B cell (primary cell): Measurements from ENCODE around the gene NTRK2. TPM values are rescaled to one million over a fixed set of nuclear protein-coding genes. Genes with fewer than 3 reads are reported as not detected.

ENCODE experiments used
- ATAC-seq: fragments of 200-7000 bp; cut with Tn5 transposase; one replicate; pipeline ENCODE4 v1.10.0; 2021; ENCODE audit warnings: low read depth, mild to moderate bottlenecking, moderate number of reproducible peaks, moderate library complexity
- CTCF ChIA-PET: fragments of 350-600 bp; sonication (Branson Sonifier 250); formaldehyde crosslinking; loops from one replicate; lab custom pipeline; 2021; ENCODE audit warnings: antibody characterized with exemption, inconsistent platforms; lab: Charles Lee
- POLR2A ChIA-PET: fragments of 350-600 bp; sonication (Branson Sonifier 250); formaldehyde crosslinking; loops from one replicate; lab custom pipeline; 2021; ENCODE audit warnings: antibody characterized with exemption; lab: Charles Lee
- DNase-seq: peaks from one replicate; pipeline ENCODE4 v3.0.0; 2013
- H2AFZ ChIP-seq: 2 replicates; pipeline ENCODE4 v1.6.1; 2012; ENCODE audit warnings: mild to moderate bottlenecking, low read depth, low read length; ENCODE audit not compliant: insufficient read depth, poor library complexity, severe bottlenecking
- H3K27ac ChIP-seq, 2 donors: 1 replicate in 1 of 2; 2 replicates in 1 of 2; pipeline ENCODE4 v1.5.1; 2012 to 2013; ENCODE audit warnings: low read length in 2 of 2, mild to moderate bottlenecking in 2 of 2, moderate library complexity in 1 of 2
- H3K27me3 ChIP-seq, 4 experiments: fragments of 200-600 bp in 1 of 4; sonication (generic) in 1 of 4; replicated peaks in 1 of 4; 1 replicate in 2 of 4; 2 replicates in 2 of 4; pipeline versions ENCODE4 v1.6.1 to v1.7.0; 2013 to 2016; ENCODE audit warnings: low read length in 3 of 4, mild to moderate bottlenecking in 2 of 4, mixed read lengths in 1 of 4, moderate library complexity in 1 of 4; ENCODE audit not compliant: insufficient read depth in 4 of 4, control insufficient read depth in 3 of 4; ENCODE audit errors: control extremely low read depth in 1 of 4
- H3K36me3 ChIP-seq, 2 experiments: replicated peaks in 1 of 2; 1 replicate in 1 of 2; 2 replicates in 1 of 2; pipeline versions ENCODE4 v1.6.1 to v1.7.1; 2013; ENCODE audit warnings: low read length in 1 of 2; ENCODE audit not compliant: insufficient read depth in 2 of 2, control insufficient read depth in 1 of 2; ENCODE audit errors: control extremely low read depth in 1 of 2, extremely low read depth in 1 of 2
- H3K4me1 ChIP-seq, 2 donors: fragments of 200-600 bp in 1 of 2; sonication (generic) in 1 of 2; 1 replicate in 1 of 2; 2 replicates in 1 of 2; pipeline versions ENCODE4 v1.5.1 to v1.6.1; 2013 to 2017; ENCODE audit warnings: low read length in 2 of 2; ENCODE audit not compliant: control insufficient read depth in 2 of 2, insufficient read depth in 2 of 2
- H3K4me2 ChIP-seq: replicated peaks from 2 replicates; pipeline ENCODE3; 2012; ENCODE audit warnings: mild to moderate bottlenecking, low read depth, low read length; ENCODE audit not compliant: poor library complexity, severe bottlenecking
- H3K4me3 ChIP-seq, 5 experiments: fragments of 200-600 bp in 1 of 5; sonication (generic) in 1 of 5; 1 replicate in 3 of 5; 2 replicates in 2 of 5; pipeline versions ENCODE4 v1.5.1 to v1.7.0; 2011 to 2016; ENCODE audit warnings: low read length in 4 of 5, mild to moderate bottlenecking in 4 of 5, low read depth in 2 of 5, control low read depth in 1 of 5, moderate library complexity in 1 of 5; ENCODE audit not compliant: insufficient read depth in 1 of 5; ENCODE audit errors: control extremely low read depth in 1 of 5, extremely low read depth in 1 of 5
- H3K79me2 ChIP-seq: fragments of 200-600 bp; sonication (generic); one replicate; pipeline ENCODE4 v1.6.0; 2016; ENCODE audit warnings: low read length; ENCODE audit not compliant: control insufficient read depth, insufficient read depth
- H3K9ac ChIP-seq: fragments of 200-600 bp; sonication (generic); 2 replicates; pipeline ENCODE4 v1.6.1; 2017; ENCODE audit warnings: mild to moderate bottlenecking, low read length, moderate library complexity
- H3K9me3 ChIP-seq, 3 donors: one replicate each; pipeline versions ENCODE4 v1.6.1 to v1.7.1; 2013; ENCODE audit warnings: low read length in 2 of 3; ENCODE audit not compliant: control insufficient read depth in 2 of 3, insufficient read depth in 1 of 3; ENCODE audit errors: control extremely low read depth in 1 of 3
- H4K20me1 ChIP-seq: 2 replicates; pipeline ENCODE4 v1.6.0; 2012; ENCODE audit warnings: mild to moderate bottlenecking, low read length; ENCODE audit not compliant: insufficient read depth, control insufficient read depth, poor library complexity, severe bottlenecking
- H3K27ac Mint-ChIP-seq: one replicate; pipeline ENCODE4 v1.8.0; 2021; ENCODE audit warnings: mixed read lengths
- H3K27me3 Mint-ChIP-seq: one replicate; pipeline ENCODE4 v1.8.0; 2021; ENCODE audit warnings: mixed read lengths
- H3K4me1 Mint-ChIP-seq: one replicate; pipeline ENCODE4 v1.8.0; 2021; ENCODE audit warnings: mixed read lengths
- H3K4me3 Mint-ChIP-seq: one replicate; pipeline ENCODE4 v1.8.0; 2021; ENCODE audit warnings: mixed read lengths
- H3K9me3 Mint-ChIP-seq: one replicate; pipeline ENCODE4 v1.8.0; 2022; ENCODE audit warnings: mixed read lengths; ENCODE audit not compliant: insufficient read depth
- EZH2 ChIP-seq: IDR thresholded peaks from 2 replicates; pipeline ENCODE4 v1.6.1; 2012; ENCODE audit warnings: borderline replicate concordance, low read depth, mild to moderate bottlenecking, moderate library complexity, low read length; ENCODE audit not compliant: insufficient read depth, poor library complexity, severe bottlenecking
- WGBS: methylation state at CpG from one replicate; pipeline ENCODE4 v1.1.5; 2013; ENCODE audit warnings: missing lambda C conversion rate; ENCODE audit not compliant: insufficient coverage; 5-methylcytosine and 5-hydroxymethylcytosine counted together
- intact Hi-C: fragments of 100-400 bp; cut with micrococcal nuclease; formaldehyde crosslinking; loops from one replicate; pipeline ENCODE4 v1.10.0; 2022
- polyA plus RNA-seq: library from polyadenylated mRNA; depleted of rRNA; stranded (reverse); fragments of >200 nt; gene quantifications from 2 replicates; pipeline ENCODE4 v1.2.3, GENCODE V29; 2012
- total RNA-seq, 2 donors: library from RNA; stranded (reverse); fragments of 120-200 nt in 1 of 2; gene quantifications; 1 replicate in 1 of 2; 2 replicates in 1 of 2; pipeline versions ENCODE4 v1.2.3 to v1.2.4, GENCODE V29; 2013 to 2022
- TF ChIP-seq, protein P1 (sequence below): fragments of 200-600 bp; IDR thresholded peaks from one replicate; pipeline ENCODE4 v1.8.0; 2022; ENCODE audit warnings: antibody characterized with exemption, mild to moderate bottlenecking

Gene NTRK2
- total and polyA plus RNA-seq, 2 donors (not counting 1 experiment from before 2014, with no cell fraction given) = 0.03 to 0.10 TPM

- no peaks in the 10 kb centered on the region for H3K79me2 ChIP-seq
- H3K36me3 ChIP-seq = no peaks in the 10 kb centered on the region
- ChIA-PET CTCF (no interaction called here), POLR2A (no interaction called here)
- H3K4me3 ChIP-seq = no peak overlapping the region
- intact Hi-C loops = no loop called here
- no peaks in the 10 kb centered on the region for H3K4me1 Mint-ChIP-seq
- TF ChIP-seq, protein P1, sequence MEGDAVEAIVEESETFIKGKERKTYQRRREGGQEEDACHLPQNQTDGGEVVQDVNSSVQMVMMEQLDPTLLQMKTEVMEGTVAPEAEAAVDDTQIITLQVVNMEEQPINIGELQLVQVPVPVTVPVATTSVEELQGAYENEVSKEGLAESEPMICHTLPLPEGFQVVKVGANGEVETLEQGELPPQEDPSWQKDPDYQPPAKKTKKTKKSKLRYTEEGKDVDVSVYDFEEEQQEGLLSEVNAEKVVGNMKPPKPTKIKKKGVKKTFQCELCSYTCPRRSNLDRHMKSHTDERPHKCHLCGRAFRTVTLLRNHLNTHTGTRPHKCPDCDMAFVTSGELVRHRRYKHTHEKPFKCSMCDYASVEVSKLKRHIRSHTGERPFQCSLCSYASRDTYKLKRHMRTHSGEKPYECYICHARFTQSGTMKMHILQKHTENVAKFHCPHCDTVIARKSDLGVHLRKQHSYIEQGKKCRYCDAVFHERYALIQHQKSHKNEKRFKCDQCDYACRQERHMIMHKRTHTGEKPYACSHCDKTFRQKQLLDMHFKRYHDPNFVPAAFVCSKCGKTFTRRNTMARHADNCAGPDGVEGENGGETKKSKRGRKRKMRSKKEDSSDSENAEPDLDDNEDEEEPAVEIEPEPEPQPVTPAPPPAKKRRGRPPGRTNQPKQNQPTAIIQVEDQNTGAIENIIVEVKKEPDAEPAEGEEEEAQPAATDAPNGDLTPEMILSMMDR = no peak
- TF ChIP-seq EZH2 = no peak
- DNase-seq (no peak), ATAC-seq (no peak)
- no peaks in the 10 kb centered on the region for H4K20me1 ChIP-seq
- H3K27ac Mint-ChIP-seq = no peak overlapping the region
- H3K9me3 Mint-ChIP-seq = no peaks in the 10 kb centered on the region
- peaks cover 0 to 3% (median 0%) of the 10 kb centered on the region in 4 experiments for H3K27me3 ChIP-seq
- no peaks in the 10 kb centered on the region for H3K9me3 ChIP-seq
- H3K4me3 Mint-ChIP-seq = no peak overlapping the region
- no peak overlapping the region for H3K4me2 ChIP-seq
- no peak overlapping the region for H3K27ac ChIP-seq
- H3K9ac ChIP-seq = no peak overlapping the region
- no peaks in the 10 kb centered on the region for H3K27me3 Mint-ChIP-seq
- H3K4me1 ChIP-seq = no peaks in the 10 kb centered on the region
- no peak overlapping the region for H2AFZ ChIP-seq
These were observed 103.5 kb downstream of the NTRK2 start for GRCh38 chr9:84773022-84773421.

DNA sequence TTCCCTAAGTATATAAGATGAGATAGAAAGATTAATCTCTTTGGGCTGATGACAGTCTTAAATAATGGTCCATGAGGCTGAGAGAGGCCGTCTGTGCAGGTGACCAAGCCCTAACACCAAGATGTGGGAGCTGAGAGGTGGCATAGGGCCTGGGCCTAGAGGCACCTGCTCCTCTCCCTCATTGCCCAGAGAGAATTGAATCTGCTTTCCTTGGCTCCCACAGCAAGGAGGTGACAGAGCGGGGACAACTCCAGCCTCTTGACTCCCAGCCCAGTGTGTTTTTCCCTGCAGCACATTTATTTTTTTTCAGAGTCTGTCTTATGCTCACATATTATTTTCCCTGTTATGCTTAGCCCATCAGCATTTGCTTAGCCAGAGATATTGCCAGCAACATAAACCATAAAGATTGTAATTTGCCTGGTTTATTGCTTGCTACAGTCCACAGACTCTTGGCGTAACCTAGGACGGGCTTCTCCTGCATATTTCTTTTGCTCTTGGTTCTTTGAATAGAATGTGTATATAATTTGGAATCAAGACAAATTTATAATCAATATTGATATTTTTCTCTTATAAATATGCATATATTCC is 105.6 kb downstream of the NTRK2 start:
- no peak overlapping the region for H3K27ac ChIP-seq
- CTCF ChIA-PET = no interaction called here
- TF ChIP-seq EZH2 = no peak
- TF ChIP-seq, protein P1 = no peak
- no peaks in the 10 kb centered on the region for H3K79me2 ChIP-seq
- no peak overlapping the region for H2AFZ ChIP-seq
- H3K9me3 ChIP-seq = no peaks in the 10 kb centered on the region
- POLR2A ChIA-PET = no interaction called here
- no peaks in the 10 kb centered on the region for H4K20me1 ChIP-seq
- H3K36me3 ChIP-seq = no peaks in the 10 kb centered on the region
- Mint-ChIP-seq H3K4me1 (no peaks in the 10 kb centered on the region), H3K9me3 (no peaks in the 10 kb centered on the region), H3K27ac (no peak overlapping the region), H3K27me3 (no peaks in the 10 kb centered on the region), H3K4me3 (no peak overlapping the region)
- DNase-seq (no peak), ATAC-seq (no peak)
- H3K4me2 ChIP-seq = no peak overlapping the region
- H3K27me3 ChIP-seq = peaks cover 0 to 3% (median 0%) of the 10 kb centered on the region in 4 experiments
- intact Hi-C loops = no loop called here
- 82% methylated on average over 2 of the region's 4 CpGs for WGBS
- no peaks in the 10 kb centered on the region for H3K4me1 ChIP-seq
- H3K9ac ChIP-seq = no peak overlapping the region
- no peak overlapping the region for H3K4me3 ChIP-seq
